Right lobe of liver (tissue), 6 donors: ENCODE data around the gene KCNQ1. TPM values are rescaled to one million over a fixed set of nuclear protein-coding genes. Genes with fewer than 3 reads are reported as not detected.

Experiments
- ATAC-seq, 4 donors: fragments of 200-7000 bp; cut with Tn5 transposase; one replicate each; pipeline ENCODE4 v1.9.1; 2020; ENCODE audit warnings: mild to moderate bottlenecking in 4 of 4, moderate library complexity in 4 of 4
- DNase-seq, 3 donors: peaks; one replicate each; pipeline ENCODE4 v3.0.0-alpha.2; 2020
- H3K27ac ChIP-seq, 3 donors: fragments of 200-600 bp; one replicate each; pipeline ENCODE4 v1.8.0; 2022
- H3K27me3 ChIP-seq, 2 donors: fragments of 200-600 bp; one replicate each; pipeline ENCODE4 v1.8.0; 2022
- H3K36me3 ChIP-seq, 4 donors: fragments of 200-600 bp; sonication (generic) in 1 of 4; one replicate each; pipeline versions ENCODE4 v1.5.1 to v1.8.0; 2017 to 2022; ENCODE audit warnings: control low read depth in 1 of 4
- H3K4me1 ChIP-seq, 4 donors: fragments of 200-600 bp; sonication (generic) in 1 of 4; one replicate each; pipeline versions ENCODE4 v1.5.1 to v1.8.0; 2017 to 2022; ENCODE audit warnings: control low read depth in 1 of 4
- H3K4me3 ChIP-seq, 3 donors: fragments of 200-600 bp; one replicate each; pipeline ENCODE4 v1.8.0; 2022
- H3K9me3 ChIP-seq, 4 donors: fragments of 200-600 bp; sonication (generic) in 1 of 4; one replicate each; pipeline versions ENCODE4 v1.5.1 to v1.8.0; 2017 to 2022; ENCODE audit warnings: control low read depth in 1 of 4
- CTCF ChIP-seq, 4 donors: fragments of 200-600 bp in 3 of 4; fragments of 450-650 bp in 1 of 4; IDR thresholded peaks; one replicate each; pipeline versions ENCODE4 v1.5.1 to v1.8.0; 2016 to 2022; ENCODE audit warnings: antibody characterized with exemption in 4 of 4, mild to moderate bottlenecking in 2 of 4
- POLR2A ChIP-seq: fragments of 450-650 bp; IDR thresholded peaks from one replicate; pipeline ENCODE4 v1.6.1; 2017; ENCODE audit warnings: antibody characterized with exemption, mild to moderate bottlenecking
- WGBS: methylation state at CpG from one replicate; pipeline ENCODE4 v1.1.6; 2018; ENCODE audit warnings: low coverage, low lambda C conversion rate; ENCODE audit not compliant: insufficient coverage; ENCODE audit errors: missing lambda C conversion rate; 5-methylcytosine and 5-hydroxymethylcytosine counted together
- intact Hi-C, 2 donors: fragments of 100-400 bp; cut with DNase I; formaldehyde crosslinking; loops; one replicate each; pipeline versions ENCODE4 v1.11.2 to v1.14.1; 2022
- total RNA-seq, 6 experiments: library from RNA; depleted of rRNA in 2 of 6; stranded (reverse); fragments of >200 nt in 2 of 6; fragmentation: NEBNext Ultra II Directional in 3 of 6; extraction: Animal tissue kit (Norgen Biotek cat#: 25700) in 3 of 6; gene quantifications; one replicate each; pipeline versions ENCODE4 v1.1.0 to v1.2.4, GENCODE V29; 2016 to 2023
- donor health status: DM: no; HTN: yes; CAD: no.
- donor health status: DM: no; HTN: no; CAD: no.
- donor health status: DM: no; HTN: no; CAD: no.
- donor health status: DM: no; HTN: yes; CAD: no.
- donor health status: DM: no; HTN: yes; CAD: no.

KCNQ1 gene
- total RNA-seq, 6 experiments from 2014 or later = 0.61 to 2.4 (median 1.8) TPM

- TF ChIP-seq CTCF (IDR thresholded peaks at IDR 0.05) (no peak), POLR2A (no peak)
- ATAC-seq = no peak
- H3K27ac ChIP-seq = no peak overlapping the region
- no peak overlapping the region for H3K4me3 ChIP-seq
- H3K27me3 ChIP-seq = no peaks in the 10 kb centered on the region
- no peaks in the 10 kb centered on the region for H3K4me1 ChIP-seq
- DNase-seq = no peak
- no peaks in the 10 kb centered on the region for H3K36me3 ChIP-seq
- 92% methylated on average over 2 of the region's 19 CpGs for WGBS
- no peaks in the 10 kb centered on the region for H3K9me3 ChIP-seq
- intact Hi-C loops = no loop called here
Measured at GRCh38 chr11:2844116-2844842, 399.5 kb downstream of the KCNQ1 start.

- 80% methylated on average over 6 of the region's 12 CpGs for WGBS
- H3K9me3 ChIP-seq = no peaks in the 10 kb centered on the region
- DNase-seq = no peak
- no peak for ATAC-seq
- H3K4me1 ChIP-seq = no peaks in the 10 kb centered on the region
- H3K27me3 ChIP-seq = no peaks in the 10 kb centered on the region
- H3K4me3 ChIP-seq = no peak overlapping the region
- no peak overlapping the region for H3K27ac ChIP-seq
- no peak for TF ChIP-seq POLR2A
- no peak for TF ChIP-seq CTCF (IDR thresholded peaks at IDR 0.05)
- H3K36me3 ChIP-seq = no peaks in the 10 kb centered on the region
- intact Hi-C loops = no loop called here
Measured at GRCh38 chr11:2844996-2845395, 400.2 kb downstream of the KCNQ1 start.

- intact Hi-C loops = no loop called here
- H3K36me3 ChIP-seq = no peaks in the 10 kb centered on the region
- 0% methylated on average over 1 of the region's 17 CpGs for WGBS
- H3K4me3 ChIP-seq = no peak overlapping the region
- no peaks in the 10 kb centered on the region for H3K9me3 ChIP-seq
- no peaks in the 10 kb centered on the region for H3K4me1 ChIP-seq
- DNase-seq (no peak), ATAC-seq (no peak)
- TF ChIP-seq CTCF (IDR thresholded peaks at IDR 0.05) (no peak), POLR2A (no peak)
- H3K27me3 ChIP-seq = no peaks in the 10 kb centered on the region
- H3K27ac ChIP-seq = no peak overlapping the region
Measured at GRCh38 chr11:2846056-2846455, 401.2 kb downstream of the KCNQ1 start.

- WGBS = no CpG with 5 or more reads among the region's 11 CpGs
Measured at GRCh38 chr11:2846470-2846869, 401.7 kb downstream of the KCNQ1 start.

More at GRCh38 chr11:2846470-2846869, 401.7 kb downstream of the KCNQ1 start:
- Histone ChIP-seq H3K27me3 (no peaks in the 10 kb centered on the region), H3K4me3 (no peak overlapping the region), H3K36me3 (no peaks in the 10 kb centered on the region), H3K27ac (no peak overlapping the region), H3K4me1 (no peaks in the 10 kb centered on the region), H3K9me3 (no peaks in the 10 kb centered on the region)
- ATAC-seq = no peak
- intact Hi-C loops = no loop called here
- TF ChIP-seq POLR2A (no peak), CTCF (IDR thresholded peaks at IDR 0.05) (no peak)
- DNase-seq = no peak
